Mononuclear cell (primary cell): ENCODE data around the gene SPR. TPM values are rescaled to one million over a fixed set of nuclear protein-coding genes. Genes with fewer than 3 reads are reported as not detected.

Source experiments
- H3K27me3 ChIP-seq: 2 replicates; pipeline ENCODE4 v1.6.0; 2011; ENCODE audit warnings: low read length, control low read depth; ENCODE audit not compliant: insufficient read depth
- H3K4me1 ChIP-seq: 2 replicates; pipeline ENCODE4 v1.5.1; 2011; ENCODE audit warnings: mild to moderate bottlenecking, low read length, control low read depth; ENCODE audit not compliant: insufficient read depth
- H3K4me3 ChIP-seq: 2 replicates; pipeline ENCODE4 v1.5.1; 2011; ENCODE audit warnings: mild to moderate bottlenecking, low read length, moderate library complexity
- H3K9me3 ChIP-seq: 2 replicates; pipeline ENCODE4 v1.5.1; 2011; ENCODE audit warnings: low read depth, mild to moderate bottlenecking, control low read depth, low read length
- total RNA-seq: library from RNA; depleted of rRNA; stranded (reverse); fragments of >200 nt; gene quantifications from one replicate; pipeline ENCODE4 v1.2.3, GENCODE V29; 2012

Gene SPR
- 1.2 TPM for total RNA-seq

DNA sequence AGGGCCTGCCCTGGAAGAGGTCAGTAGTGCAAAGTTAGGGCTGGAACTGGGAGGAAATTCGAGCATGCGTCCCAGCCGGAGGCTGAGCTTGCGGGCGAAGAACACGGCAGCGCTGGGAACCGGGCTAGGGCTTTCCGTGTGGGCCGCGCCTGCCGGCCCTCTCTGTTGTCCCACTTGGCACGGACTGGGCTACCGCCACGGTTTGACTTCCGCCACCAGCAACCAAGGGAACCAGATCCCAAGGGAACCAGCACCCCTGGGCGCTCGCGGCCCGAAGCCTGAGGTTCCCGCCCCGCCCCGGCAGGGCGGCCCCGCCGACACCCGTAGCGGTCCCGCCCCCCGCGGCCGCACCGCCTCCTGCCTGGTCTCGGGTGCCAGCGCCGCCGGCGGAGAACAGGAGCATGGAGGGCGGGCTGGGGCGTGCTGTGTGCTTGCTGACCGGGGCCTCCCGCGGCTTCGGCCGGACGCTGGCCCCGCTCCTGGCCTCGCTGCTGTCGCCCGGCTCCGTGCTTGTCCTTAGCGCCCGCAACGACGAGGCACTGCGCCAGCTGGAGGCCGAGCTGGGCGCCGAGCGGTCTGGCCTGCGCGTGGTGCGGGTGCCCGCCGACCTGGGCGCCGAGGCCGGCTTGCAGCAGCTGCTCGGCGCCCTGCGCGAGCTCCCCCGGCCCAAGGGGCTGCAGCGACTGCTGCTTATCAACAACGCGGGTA, at the start of gene SPR:
SPR (plus strand) TSS at position 377 of the 708 bp plus-strand sequence; CDS start at position 402, 25 bp downstream.
- H3K4me3 ChIP-seq = peak within 1 kb of the TSS; percentile 41
- H3K4me1 ChIP-seq = peaks cover 26% of the 10 kb centered on the region
- H3K9me3 ChIP-seq = no peaks in the 10 kb centered on the region
- H3K27me3 ChIP-seq = peaks cover 48% of the 10 kb centered on the region

DNA sequence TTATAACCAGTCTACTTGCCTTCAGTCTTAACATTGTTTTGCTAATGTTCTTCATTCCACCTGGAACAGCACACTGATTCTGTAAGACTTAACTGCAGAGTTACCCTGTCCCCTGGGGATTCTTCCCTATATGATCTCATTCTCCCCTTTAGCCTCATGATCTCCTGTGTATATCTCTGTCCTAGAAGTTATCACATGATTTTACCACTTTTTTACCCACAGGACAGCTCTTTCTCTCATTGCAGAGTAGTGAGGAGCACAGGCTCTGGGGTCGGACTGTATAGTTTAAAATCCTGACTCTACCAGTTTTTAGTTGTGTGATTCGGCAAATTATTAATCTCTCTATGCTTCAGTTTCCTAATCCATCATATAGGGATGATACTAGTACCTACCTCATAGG, 47.1 kb upstream of the SPR start:
- H3K4me1 ChIP-seq = no peaks in the 10 kb centered on the region
- no peaks in the 10 kb centered on the region for H3K9me3 ChIP-seq
- H3K4me3 ChIP-seq = no peak overlapping the region
- H3K27me3 ChIP-seq = peaks cover 2% of the 10 kb centered on the region

DNA sequence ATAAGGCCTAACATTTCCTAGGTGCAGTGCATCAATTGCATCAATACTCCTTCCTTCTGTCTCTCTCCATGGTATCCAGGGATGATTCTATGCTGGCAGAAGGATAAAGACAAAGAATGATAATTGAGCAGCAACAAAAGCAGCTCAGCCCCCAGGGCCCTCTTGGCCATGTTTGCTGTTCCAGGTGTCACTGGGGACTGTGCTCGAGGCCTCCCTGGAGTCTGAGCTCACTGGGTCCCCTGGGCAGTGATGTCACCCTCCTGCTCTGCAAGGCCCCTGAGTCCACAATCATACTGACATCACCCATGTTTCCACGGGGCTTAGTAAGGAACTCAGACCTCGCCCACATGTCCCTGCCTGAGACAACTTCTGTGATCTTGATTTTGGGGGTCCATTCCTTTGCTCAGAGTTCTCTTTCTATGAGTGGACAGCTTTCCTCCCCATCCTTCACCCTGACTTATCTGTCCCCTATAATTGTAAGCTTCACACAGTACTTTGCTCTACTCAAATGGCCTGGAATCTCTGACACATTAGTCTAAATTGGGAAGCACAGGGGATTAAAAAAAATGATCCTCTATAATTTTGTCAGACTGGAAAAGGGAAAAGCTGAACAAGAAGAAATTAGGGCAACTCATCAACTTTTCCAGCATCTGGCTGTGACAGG, 45.6 kb upstream of the SPR start:
- Histone ChIP-seq H3K4me3 (no peak overlapping the region), H3K9me3 (no peaks in the 10 kb centered on the region), H3K4me1 (no peaks in the 10 kb centered on the region), H3K27me3 (peaks cover 2% of the 10 kb centered on the region)

DNA sequence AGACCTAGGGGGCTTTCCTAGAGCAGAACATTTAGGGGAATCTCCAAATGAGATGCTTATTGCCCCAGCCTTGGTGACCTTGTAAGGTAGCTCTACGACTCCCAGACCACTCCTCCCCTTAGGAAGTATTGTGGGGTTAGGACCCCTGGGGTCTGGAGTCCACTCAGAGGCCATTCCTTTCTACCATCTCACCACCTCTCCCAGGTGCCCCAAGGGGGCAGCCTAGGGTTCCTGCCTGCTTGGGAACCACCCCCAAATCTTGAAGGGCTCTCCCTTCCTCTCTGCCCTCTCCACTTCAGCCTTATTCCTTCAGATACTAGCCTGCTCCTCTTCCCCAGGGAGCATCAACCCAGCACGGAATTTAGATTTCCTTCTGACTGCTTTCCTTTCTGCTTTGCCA, 43.9 kb upstream of the SPR start:
- H3K9me3 ChIP-seq = no peaks in the 10 kb centered on the region
- H3K4me3 ChIP-seq = no peak overlapping the region
- no peaks in the 10 kb centered on the region for H3K4me1 ChIP-seq
- peaks cover 2% of the 10 kb centered on the region for H3K27me3 ChIP-seq

DNA sequence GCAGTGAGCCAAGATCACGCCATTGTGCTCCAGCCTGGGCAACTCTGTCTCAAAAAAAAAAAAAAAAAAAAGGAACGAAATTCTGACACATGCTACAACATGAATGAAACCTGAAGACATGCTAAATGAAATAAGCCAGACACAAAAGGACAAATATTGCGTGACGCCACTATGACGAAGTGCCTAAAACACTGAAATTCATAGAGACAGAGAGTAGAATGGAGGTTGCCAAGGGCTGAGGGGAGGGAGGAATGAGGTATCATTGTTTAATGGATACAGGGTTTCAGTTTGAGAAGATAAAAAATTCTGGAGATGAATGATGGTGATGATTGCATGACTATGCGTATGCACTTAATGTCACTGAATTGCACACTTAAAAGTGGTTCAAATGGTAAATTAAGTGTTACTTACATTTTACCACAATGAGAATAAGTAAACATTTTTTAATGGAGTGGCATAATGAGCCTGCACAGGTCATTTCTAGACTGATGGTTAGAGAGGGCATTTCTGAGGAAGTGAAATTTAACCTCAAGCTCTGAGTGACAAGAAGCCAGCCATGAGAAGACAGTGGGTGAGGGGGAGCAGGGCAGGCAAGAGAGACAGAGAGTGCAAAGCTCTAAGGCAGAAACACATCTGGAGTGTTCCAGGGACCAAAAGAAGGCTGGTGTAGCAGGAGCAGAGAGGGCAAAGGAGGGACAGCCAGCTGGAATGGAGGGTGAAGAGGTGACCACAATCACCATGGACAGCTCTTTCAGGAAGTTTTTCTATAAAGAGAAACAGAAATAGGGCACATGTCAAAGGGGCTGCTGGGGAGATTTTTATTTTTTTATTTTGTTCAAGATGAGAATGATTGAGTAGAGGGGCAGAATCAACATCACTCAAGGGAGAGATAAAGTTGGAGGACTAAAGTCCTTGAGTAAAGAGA, 40.8 kb upstream of the SPR start:
- Histone ChIP-seq H3K4me1 (no peaks in the 10 kb centered on the region), H3K4me3 (no peak overlapping the region), H3K27me3 (peaks cover 4% of the 10 kb centered on the region), H3K9me3 (no peaks in the 10 kb centered on the region)

DNA sequence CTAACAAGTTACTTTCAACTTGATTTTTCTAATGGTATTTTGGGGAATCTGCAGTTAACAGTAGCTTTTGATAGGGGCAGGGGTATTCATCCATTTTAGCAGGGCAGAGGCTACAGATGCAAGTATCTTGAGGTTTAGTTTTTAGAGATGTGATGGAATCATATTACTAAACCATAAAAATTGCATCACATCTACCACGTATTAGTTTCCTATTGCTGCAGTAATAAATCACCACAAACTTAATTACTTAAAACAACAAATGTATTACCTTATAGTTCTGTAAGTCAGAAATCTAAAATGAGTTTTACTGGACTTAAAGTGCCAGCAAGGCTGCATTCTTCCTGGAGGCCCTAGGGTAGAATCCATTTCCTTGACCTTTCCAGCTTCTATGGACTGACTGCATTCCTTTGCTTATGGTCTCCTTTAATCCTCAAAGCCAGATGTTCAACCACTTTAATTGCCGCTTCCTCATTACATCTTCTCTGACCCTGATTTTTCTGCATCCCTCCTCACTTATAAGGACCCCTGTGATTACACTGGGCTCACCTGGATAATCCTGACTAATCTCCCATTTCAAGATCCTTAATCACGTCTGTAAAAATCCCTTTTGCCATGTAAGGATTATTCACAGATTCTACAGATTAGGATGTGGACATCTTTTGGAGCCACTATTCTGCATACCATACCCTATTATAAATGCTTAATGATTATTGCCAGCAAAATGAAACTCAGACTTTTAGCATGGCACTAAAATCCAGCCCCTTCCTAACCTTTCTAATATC, 39.5 kb upstream of the SPR start:
- Histone ChIP-seq H3K9me3 (no peaks in the 10 kb centered on the region), H3K4me1 (no peaks in the 10 kb centered on the region), H3K27me3 (peaks cover 4% of the 10 kb centered on the region), H3K4me3 (no peak overlapping the region)

DNA sequence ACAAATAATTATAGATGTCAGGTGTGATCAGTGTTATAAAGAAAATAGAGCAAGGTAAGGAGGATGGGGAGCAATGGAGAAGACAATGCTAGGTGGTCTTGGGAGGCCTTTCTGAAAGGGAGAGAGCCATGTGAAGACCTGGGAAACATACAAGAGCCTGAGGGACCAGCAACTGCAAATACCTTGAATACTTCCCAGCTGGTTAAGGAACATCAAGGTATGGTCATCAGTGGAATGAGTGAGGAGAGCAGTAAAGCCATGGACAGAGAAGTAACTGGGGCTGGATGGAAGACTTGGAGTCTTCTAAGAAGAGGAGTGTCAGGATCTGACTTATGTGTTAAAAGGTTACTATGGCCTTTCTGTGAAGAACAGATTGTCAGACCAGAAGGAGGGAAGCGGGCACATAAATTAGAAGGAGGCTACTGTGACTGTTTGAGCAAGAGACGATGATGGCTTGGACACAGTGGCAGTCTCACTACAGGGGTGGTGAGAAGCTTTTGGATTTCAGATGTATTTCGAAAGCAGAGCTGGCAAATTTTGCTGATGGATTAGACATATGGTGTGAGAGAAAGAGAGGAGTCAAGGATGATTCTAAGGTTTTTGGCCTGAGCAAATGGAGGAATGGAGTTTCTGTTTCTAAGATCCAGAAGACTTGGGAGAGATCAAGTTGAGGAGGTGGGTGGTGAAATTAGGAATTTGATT, 38.6 kb upstream of the SPR start:
- Histone ChIP-seq H3K27me3 (peaks cover 2% of the 10 kb centered on the region), H3K4me3 (no peak overlapping the region), H3K9me3 (no peaks in the 10 kb centered on the region), H3K4me1 (no peaks in the 10 kb centered on the region)

DNA sequence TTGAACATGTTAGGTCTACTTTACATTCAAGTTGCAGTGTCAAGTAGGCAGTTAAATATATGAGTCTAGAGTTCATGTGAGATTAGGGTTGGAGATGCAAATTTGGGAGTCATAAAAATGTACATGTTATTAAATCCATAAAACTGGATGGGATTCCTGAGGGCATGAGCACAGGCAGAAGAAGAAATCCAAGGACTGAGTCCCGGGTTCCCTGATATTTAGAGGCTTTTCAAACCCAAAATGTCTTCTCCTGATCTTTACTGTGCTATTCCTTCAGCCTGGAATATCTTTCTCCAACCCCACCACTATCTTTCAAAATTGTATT, 38.1 kb upstream of the SPR start:
- peaks cover 2% of the 10 kb centered on the region for H3K27me3 ChIP-seq
- H3K9me3 ChIP-seq = no peaks in the 10 kb centered on the region
- H3K4me1 ChIP-seq = no peaks in the 10 kb centered on the region

DNA sequence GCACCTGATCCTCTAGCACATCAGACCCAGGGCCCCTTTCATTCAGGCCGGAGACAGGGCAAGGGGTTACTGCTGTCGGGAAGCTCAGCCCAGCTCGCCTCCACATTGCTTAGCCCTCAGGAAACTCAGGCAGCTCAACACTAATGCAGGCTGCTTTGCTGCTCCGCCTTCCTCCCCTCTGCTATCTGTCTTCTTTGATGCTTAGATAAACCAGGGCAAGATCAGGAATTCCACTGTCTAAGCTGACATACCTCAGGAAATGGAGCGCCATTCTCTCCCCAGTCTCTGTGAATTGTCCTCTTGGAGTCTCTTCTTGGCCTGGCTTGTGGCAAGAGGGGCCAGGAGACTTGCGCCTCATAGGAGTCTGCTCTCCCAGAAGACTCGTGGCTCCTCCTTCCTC, 35.9 kb upstream of the SPR start:
- H3K4me3 ChIP-seq = no peak overlapping the region
- peaks cover 2% of the 10 kb centered on the region for H3K27me3 ChIP-seq
- no peaks in the 10 kb centered on the region for H3K9me3 ChIP-seq
- H3K4me1 ChIP-seq = no peaks in the 10 kb centered on the region

More for the DNA sequence above, 38.1 kb upstream of the SPR start:
- no peak overlapping the region for H3K4me3 ChIP-seq

DNA sequence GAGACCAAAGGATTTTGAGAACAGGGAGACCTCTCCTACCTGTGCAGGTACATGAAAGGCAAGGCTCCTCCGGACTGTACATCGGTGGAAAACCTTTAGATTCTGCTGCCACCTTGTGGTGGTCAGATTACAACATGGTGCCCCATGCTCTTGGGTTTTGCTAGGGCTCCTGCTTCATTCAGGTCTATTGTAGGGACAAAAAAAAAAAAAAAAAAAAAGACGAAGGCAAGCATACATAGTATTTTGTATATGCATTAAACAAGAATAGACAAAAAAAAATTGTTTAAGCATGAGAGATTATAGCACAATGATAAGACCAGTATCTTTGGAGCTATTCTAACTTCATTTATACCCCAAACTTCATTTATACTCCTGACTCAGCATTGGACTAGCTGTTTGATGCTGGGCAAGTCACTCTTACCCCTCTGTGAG, 27.4 kb upstream of the SPR start:
- peaks cover 37% of the 10 kb centered on the region for H3K27me3 ChIP-seq
- peaks cover 8% of the 10 kb centered on the region for H3K4me1 ChIP-seq
- H3K4me3 ChIP-seq = no peak overlapping the region
- no peaks in the 10 kb centered on the region for H3K9me3 ChIP-seq

DNA sequence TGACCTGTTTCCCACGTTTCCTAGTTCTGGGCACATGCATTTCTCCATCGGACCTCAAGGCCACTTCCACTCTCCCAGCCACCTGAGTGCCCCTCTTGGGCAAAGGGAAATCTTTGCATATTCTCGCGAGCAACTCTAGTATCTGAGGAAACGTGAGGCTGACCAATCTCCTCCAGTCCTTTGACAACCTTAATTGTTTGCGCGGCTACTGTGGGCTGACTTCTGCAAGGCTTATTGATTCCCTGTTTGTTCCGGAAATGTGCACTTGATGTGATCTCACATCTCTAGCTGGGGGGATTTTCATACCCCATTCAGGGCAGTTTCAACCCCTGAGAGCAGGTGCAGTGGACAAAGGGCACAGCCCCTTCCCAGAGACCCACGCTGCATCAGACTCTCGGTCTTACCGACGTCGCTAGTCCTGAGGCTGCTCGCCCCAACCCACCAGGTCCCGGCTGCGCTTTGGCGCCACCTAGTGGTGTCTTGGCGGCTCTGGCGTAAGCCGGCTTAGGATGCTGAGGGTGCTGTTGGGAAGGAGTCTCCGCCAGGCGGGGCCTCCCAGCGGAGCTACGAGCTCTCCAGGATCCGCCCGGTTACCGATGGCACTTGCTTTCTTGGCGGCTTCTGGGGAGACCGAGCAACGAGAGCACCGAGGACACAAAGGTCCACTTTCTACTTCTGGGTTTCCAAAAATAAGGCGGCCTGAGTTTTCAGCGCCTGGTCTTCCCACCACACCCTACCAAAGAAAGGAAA, 24.8 kb upstream of the SPR start:
- peaks cover 8% of the 10 kb centered on the region for H3K4me1 ChIP-seq
- H3K9me3 ChIP-seq = no peaks in the 10 kb centered on the region
- peaks cover 44% of the 10 kb centered on the region for H3K27me3 ChIP-seq
- no peak overlapping the region for H3K4me3 ChIP-seq

DNA sequence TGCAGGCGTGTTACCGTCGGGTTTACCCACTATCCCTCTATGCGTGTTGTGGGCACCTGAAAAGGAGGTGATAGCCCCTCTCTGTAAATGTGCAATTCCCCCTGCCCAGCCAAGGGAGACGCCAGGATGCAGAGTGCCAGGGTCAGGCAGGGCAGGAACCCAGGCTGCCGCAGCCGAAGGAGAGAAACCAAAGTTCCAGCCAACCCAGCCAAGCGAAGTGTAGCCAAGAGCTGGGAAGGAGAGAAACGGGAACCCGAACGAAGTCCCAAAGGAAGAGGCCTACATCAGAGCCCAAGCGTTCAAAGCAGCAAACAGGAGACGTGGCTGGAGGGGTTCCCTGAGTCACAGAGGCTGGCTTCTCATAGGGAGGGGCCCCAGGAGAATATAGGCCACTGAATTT, 24.2 kb upstream of the SPR start:
- Histone ChIP-seq H3K27me3 (peaks cover 50% of the 10 kb centered on the region), H3K9me3 (no peaks in the 10 kb centered on the region), H3K4me3 (no peak overlapping the region)

DNA sequence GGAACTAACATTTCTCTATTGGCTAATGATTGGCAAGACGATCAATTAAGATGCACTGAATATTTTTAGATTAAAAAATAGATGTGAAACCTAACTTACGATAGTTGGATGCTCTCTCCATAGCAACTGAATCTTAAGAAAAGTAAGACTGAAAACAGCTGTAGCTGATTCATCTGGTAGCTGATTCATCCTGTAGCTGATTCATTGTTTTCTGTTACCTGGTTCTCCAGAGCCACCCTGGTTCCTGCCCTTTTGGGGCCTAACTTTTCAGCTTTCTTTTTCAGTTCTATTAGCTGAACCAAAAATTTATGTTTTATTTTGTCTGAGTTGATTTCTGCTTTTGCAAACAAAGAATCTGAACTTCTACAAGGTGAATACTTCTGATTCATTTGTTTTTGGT, 22.7 kb upstream of the SPR start:
- no peaks in the 10 kb centered on the region for H3K9me3 ChIP-seq
- peaks cover 54% of the 10 kb centered on the region for H3K27me3 ChIP-seq
- H3K4me1 ChIP-seq = peaks cover 8% of the 10 kb centered on the region
- H3K4me3 ChIP-seq = no peak overlapping the region

More for the DNA sequence above, 24.2 kb upstream of the SPR start:
- peaks cover 8% of the 10 kb centered on the region for H3K4me1 ChIP-seq
